HG02763 (cell line): Measurements from ENCODE around the gene PRUNE2.
"Not testable (repeated sequence)": the region's sequence is repeated elsewhere in the genome, so short reads cannot be mapped to it uniquely, and the experiment has no call there.

Experiments
- ATAC-seq: cut with Tn5 transposase; IDR thresholded peaks from one replicate; pipeline ENCODE4 v1.9.1; 2021; ENCODE audit warnings: mild to moderate bottlenecking, moderate library complexity; ENCODE audit not compliant: unreplicated experiment

The PRUNE2 gene, protein sequence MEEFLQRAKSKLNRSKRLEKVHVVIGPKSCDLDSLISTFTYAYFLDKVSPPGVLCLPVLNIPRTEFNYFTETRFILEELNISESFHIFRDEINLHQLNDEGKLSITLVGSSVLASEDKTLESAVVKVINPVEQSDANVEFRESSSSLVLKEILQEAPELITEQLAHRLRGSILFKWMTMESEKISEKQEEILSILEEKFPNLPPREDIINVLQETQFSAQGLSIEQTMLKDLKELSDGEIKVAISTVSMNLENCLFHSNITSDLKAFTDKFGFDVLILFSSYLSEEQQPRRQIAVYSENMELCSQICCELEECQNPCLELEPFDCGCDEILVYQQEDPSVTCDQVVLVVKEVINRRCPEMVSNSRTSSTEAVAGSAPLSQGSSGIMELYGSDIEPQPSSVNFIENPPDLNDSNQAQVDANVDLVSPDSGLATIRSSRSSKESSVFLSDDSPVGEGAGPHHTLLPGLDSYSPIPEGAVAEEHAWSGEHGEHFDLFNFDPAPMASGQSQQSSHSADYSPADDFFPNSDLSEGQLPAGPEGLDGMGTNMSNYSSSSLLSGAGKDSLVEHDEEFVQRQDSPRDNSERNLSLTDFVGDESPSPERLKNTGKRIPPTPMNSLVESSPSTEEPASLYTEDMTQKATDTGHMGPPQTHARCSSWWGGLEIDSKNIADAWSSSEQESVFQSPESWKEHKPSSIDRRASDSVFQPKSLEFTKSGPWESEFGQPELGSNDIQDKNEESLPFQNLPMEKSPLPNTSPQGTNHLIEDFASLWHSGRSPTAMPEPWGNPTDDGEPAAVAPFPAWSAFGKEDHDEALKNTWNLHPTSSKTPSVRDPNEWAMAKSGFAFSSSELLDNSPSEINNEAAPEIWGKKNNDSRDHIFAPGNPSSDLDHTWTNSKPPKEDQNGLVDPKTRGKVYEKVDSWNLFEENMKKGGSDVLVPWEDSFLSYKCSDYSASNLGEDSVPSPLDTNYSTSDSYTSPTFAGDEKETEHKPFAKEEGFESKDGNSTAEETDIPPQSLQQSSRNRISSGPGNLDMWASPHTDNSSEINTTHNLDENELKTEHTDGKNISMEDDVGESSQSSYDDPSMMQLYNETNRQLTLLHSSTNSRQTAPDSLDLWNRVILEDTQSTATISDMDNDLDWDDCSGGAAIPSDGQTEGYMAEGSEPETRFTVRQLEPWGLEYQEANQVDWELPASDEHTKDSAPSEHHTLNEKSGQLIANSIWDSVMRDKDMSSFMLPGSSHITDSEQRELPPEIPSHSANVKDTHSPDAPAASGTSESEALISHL (N-terminal part only)

DNA sequence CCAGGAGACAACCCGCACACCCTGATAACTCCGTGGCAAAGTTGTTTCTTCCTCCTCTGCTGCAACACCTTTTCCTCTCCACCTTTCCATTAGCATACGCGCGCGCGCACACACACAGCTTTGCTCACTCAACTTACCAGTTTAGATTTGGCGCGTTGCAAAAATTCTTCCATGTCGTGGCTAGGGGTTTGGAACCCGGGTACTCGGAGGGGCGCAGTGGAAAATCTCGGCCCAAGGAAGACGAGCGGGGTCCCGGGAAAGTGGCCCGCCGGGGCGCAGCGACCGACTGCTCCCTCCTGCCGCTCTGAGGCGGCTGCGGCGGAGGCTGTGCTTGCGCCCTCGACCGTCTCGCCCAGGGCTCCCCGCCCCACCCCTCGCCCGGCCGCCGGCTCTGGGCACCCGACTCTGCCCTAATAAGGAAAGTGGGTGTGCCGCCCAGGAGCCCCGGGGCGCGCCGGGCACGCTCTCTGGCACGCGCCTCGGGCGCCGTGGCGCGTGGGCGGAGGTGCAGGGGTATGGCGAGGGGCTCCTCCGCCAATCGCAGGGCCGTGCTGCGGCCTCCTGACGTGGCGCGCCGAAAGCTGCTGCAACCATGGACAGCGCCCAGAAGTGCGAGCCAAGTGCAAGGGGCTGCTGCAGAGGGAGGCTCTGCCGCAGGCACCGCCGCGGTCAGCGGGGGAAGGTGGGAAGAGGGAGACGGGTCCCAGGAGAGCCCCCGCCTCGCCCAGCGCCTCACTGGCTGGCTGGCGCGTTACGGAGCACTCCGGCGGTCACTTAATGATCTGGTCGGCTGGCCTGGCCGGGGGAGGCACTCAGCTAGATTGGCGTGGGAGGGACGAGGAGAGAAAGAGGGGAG, at the start of gene PRUNE2:
PRUNE2 (minus strand) TSS at position 324 of the 856 bp plus-strand sequence; CDS start at position 173, 151 bp downstream.
- ATAC-seq: no peak

DNA sequence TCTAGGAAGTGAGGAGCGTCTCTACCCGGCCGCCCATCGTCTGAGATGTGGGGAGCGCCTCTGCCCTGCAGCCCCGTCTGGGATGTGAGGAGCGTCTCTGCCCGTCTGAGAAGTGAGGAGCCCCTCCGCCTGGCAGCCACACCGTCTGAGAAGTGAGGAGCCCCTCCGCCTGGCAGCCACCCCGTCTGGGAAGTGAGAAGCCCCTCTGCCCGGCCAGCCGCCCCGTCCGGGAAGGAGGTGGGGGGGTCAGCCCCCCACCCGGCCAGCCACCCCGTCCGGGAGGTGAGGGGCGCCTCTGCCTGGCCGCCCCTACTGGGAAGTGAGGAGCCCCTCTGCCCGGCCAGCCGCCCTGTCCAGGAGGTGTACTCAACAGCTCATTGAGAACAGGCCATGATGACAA, 49.5 kb upstream of the PRUNE2 start:
- ATAC-seq: not testable (repeated sequence)

DNA sequence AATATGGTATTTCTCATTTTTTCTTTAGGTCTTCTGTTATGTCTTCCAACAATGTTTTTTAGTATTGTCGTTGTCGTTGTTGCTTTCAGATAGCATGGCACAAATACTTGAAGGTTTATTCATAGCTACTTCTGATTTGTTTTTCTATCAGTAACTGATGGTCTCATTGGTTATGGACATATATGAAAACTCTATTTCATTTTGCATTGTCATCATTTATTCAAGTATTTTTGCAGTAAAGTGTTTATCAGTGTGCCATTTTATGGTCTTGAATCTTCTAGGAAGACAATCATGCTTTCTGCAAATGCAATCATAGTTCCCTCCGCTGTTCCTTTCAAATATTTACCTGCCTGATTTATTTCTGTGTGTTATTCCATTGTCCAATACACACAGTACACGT, 44.0 kb upstream of the PRUNE2 start:
- no peak for ATAC-seq

DNA sequence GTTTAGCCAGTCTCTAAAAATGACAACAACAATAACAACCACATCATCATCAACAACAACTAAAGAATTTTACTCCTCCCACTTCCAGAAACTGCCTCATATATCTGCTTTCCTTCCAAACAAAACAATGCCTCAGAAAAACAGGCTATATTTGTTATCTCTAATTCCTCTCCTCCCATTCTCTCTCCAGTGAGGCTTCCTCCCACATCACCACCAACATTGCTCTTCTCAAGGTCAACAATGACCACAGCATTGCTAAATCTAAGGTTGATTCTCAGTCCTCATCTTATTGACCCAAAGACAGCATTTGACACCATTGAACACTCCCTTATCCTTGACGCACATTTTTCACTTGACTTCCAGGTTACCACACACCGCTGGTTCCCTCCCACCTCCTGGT, 38.1 kb upstream of the PRUNE2 start:
- no peak for ATAC-seq

DNA sequence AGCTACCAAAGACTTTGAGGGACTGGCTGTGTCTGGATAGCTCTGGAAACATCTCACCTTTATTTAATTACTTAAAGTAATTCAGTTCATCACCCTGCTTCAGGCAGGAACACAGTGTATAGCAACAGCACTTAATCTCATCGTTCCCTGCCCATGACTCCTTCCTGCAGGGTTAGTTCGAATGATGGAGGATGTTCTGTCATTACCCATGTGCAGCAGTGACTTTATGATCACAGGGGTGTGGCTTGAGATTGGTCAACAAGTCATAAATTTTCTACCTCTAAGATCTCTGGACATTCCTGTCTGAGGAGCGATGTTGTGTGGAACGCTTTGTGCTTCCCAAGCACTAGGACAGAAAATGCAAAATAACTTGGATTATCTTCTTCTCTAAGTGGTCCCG, 37.1 kb upstream of the PRUNE2 start:
- no peak for ATAC-seq

DNA sequence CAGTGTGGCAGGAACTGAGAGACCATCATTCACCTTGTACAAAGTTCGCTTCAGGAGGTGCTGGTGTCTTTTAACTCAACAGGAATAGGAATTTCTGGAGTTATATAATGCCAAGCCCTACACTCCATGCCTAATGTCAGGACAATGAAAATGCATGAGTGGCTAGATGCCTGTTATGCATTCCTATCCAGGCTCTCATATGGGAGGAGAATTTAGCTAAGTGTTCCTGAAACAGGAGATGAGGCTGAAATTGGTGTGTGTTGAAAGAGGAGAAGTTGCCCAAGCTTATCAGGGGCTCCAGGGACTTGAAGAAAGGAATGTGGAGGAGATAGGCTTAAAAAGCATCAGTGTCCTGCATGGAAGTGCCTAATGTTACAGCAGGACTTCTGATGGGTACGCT, 26.8 kb upstream of the PRUNE2 start:
- no peak for ATAC-seq

DNA sequence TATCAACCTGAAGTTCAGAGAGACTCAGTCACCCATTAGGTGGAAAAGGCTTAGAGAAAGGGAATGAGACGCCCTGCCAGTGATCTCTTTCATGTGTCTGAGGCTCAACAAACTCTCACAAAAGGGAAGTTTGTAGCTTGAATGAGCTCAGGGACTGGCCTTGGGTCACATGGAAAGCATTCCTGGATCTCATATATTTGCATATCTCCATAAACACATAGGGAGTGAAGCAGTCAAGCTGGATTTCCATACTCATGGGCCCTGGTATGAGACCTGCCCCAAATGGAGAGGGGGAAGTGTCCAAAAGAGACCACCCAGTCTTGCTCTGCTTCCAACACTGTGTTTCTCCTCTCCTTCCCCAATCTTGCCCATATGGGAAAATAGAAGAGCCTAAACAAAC, 26.4 kb upstream of the PRUNE2 start:
- no peak for ATAC-seq

DNA sequence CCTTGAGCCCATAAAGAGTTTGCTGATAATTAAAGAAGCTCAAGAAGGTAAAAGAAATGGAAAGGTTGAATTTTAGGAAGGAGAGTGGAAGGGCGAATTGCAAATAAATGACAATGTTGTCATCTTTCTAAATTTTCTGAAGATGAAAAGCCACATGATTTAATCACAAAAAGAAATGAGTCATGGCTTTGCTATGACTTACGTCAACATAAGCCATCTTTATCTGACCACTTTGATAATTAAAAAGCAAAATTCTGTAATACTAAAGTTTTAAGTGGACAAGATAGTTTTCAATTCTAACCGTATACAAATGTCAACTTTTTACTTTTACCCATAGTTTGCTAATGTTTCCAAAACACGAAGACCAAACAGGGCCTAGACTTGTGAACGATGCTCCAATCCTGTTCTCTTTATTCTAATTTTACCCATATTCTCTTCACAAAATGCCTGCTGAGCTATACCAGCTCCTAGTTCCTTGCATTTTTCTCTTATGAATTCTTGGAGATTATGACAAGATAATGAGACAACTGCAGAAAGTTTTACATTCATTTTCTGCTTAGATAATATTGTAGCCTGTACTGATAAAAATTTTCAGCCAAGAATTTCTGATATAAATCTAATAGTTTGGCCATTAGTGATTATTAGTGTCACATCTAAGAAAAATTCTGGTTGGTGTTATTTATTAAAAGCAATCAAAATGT, 21.8 kb upstream of the PRUNE2 start:
- no peak for ATAC-seq

DNA sequence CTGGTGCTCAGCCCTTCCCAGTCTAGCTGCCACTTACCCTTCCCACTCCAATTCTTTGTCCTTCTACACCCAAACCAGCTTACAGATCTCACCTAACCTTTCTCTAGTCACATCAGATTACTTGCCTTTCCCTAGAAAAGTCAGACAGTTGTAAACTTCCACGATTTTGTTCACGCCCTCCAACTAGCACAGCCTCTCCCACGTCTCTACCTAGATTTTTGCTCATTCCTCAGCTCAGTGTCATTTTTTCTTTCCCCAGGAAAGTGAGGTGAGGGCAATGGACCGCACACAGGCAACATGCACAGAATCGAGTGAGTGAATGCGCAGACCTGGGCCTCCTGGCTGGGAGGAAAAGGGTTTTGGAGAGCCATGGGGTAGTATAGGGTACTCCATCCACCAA, 20.9 kb upstream of the PRUNE2 start:
- no peak for ATAC-seq

DNA sequence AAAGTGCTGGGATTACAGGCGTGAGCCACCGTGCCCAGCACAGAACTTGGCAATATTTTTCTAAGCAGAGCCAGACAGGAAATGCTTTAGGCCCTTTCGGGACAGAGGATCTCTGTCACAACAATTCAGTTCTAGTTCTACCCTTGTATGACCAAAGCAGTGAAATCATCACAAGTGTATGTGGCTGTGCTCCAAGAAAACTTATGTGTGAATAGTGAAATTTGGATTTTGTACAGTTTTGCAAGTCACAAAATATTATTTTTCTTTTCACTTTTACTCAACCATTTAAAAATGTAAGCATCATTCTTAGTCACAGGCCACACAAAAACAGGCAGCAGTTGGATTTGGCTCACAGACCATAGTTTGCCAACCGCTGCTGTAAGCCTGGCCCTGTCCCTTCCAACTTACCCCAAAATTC, 20.4 kb upstream of the PRUNE2 start:
- ATAC-seq: no peak

DNA sequence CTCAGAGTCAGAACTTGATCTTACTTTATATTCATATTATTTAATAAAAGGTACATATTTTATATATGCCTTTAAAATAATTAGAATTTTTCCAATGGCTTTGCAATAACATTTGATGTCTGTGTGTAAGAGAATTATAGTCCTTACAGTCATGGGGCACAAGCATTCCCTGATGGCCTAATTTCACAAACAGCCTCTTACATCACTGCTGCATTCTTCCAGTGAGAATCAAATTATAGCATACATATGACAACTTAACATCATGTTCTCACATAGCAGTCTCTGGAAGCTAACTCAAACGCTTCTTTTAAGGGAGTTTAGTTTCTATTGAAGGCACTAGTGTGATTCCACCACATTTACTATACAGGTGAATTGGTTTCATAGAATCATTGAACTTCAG, 15.3 kb upstream of the PRUNE2 start:
- ATAC-seq: no peak

DNA sequence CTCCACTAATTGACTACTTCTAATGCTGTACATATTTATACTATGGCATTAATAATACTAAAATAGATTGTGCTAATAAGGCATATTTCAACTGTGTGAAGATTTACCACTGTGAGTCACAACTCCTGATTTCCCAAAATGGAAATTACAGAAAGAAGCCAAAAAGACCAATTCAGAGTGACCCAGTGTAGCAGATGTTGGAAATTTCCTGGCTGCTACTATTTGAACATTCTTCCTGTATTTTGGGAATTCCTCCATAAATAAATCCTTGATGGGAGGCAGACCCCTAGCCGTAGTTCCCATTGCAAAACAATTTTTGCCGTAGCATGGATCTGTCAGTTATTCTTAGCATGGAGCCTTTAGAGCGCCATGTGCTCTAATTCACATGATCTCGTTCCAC, 11.4 kb upstream of the PRUNE2 start:
- ATAC-seq: no peak

DNA sequence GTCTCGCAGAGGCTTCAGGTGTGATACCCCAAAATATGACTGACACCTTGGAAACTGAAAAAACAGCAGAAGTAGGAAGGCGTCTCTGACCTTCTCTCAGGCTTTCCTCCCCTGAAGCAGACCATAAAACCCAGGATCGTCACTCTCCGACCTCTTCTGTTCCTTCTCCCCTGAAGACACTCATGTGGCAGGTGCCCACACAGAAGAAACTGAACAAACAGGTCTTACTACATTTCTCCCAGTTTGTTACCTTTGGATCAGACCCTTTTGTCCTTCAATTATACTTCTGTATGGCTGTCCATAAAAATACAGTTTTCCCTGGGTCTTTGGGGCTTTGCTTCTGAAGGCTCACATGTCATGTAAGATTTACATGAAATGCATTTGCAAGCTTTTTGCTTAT, 10.3 kb upstream of the PRUNE2 start:
- ATAC-seq: no peak

DNA sequence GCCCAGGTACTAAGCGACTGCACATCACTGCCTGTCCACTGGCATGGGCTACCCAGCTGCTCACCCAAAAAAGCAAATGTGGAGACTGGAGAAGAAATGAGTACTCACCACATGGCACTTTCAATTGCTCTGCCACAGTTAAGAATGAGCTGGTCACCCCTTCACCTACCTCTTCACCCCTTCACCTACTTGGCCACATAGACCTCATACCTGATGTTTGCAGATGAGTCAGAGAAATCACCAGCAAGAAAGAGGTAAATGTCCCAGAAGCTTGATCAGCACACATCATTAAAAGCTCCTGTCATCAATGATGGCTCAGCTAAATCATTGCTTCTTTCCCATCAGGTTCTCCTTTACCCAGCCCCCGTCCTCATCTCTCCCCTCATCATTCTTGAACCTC, 7.6 kb upstream of the PRUNE2 start:
- no peak for ATAC-seq

DNA sequence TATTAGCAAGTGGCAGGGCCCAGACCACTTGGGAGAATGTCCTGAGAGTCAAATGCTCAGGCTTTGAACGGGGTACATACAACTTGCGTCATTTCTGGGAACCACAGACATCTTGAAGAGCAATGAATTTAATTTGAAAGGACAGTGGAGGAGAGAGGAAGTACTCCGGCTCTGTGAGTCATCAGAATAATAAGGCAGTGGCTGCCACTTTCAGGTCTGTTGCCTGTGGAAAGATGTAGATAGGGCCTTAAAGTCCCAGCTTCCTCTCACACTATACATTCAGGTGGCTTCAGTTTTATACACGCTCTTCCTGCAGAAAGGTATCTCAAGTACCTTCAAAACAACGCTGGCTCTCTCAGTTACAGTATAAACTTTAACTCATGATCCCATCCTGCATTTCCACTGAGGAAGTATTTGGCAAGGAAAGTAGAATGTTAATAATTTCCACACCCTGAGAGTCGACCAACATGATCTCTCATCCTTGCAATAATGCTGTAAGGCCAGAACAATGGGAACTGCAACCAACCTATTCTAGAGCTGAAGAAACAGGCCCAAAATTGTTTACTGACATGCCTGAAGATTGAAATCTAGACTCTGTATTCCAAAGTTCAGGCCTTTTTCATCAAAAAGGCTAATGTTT, 6.8 kb upstream of the PRUNE2 start:
- no peak for ATAC-seq

DNA sequence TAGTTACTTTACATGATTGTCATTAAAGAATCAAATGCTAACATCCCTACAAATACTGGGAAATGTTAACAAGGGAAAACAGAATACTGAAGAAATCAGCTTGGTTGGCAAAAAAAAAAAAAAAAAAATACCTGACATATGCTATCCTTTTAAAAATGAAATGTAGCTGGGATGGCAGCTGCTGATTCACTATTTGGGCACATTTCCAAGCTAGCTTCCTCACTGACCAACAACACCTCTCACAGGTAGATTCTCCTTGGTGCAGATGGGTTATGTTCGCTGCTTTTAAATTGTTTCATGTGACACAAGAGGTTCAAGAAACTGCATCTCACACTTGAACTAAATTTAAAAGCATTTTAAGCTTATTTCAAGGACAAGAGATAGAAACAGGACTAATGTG, 6.1 kb upstream of the PRUNE2 start:
- no peak for ATAC-seq

DNA sequence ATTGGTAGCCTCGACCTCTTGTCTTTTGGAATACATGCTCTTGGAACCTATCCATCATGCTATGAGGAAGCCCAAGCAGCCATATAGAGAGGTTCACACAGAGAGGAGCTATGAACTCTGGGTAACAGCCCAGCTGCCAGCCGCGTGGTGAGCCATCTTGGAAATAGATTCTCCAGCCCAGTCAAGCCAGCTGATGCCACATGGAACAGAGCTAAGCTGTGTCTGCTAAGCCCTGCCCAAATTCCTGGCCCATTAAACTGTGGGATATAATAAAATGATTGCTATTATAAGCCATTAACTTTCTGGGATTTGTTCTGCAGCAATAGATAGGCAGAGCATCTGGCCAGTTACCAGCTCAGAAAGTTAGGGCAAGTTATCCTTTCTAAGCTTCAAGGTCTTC, 4.9 kb upstream of the PRUNE2 start:
- ATAC-seq: no peak

DNA sequence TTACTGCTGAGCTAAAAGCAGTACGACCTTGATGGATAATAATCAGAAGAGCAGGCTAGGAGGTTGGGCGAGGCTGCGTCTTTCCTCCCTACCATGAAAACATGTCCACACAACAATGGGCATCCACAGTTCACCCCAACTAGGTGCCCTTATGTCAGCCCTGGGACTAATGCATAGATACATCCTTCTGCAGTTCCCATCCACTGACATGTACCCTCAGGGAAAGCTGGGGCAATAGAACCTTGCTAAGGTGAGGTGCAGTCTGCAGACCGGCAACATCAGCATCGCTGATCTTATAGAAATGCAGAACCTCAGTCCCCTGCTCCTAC, 697 bp upstream of the PRUNE2 start:
- ATAC-seq: no peak

DNA sequence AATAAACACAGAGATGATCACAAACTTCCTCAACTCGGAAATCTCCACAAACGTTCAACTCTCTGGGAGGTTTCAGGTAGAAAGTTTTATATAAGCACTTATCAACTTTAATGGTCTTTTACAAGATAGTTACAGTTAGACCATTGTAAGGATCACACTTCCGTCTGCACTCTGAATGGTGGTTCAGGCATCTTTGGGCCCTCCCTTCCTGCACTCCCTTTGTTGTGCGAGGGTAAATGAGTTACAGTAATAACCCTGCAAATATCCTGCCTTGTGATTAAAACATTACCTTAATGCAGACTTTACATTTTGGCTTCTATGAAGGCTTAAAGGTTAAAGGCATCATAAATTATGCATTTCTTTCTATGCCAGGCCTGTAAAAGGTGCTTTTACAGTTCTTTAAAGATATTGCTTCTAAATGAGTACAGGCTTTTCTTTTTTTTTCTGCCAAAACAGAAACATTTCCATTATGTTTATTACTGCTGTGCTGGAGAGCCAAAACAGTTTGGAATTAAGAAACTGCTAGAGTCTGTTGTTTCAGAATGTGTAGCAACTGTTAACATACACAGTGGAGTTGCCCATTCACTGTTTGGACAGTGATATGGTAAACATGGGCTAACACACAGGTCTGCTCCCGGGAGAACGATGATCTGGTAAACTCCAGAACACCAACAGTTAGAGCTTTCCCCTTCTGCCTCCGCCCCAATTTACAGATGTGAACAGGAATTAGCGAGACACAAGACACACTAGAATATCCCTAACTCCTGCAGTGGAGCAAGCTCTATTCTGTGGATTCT, 1.1 kb downstream of the PRUNE2 start:
- ATAC-seq: no peak
